ENCODE measurements around the gene TYW1B.
"Not testable (repeated sequence)": the region's sequence is repeated elsewhere in the genome, so short reads cannot be mapped to it uniquely, and the experiment has no call there.

Gene TYW1B

GRCh38 chr7:72816370-72817157 lies 11.4 kb downstream of the TYW1B start:
- DNase-seq, result not testable (repeated sequence)

DNA sequence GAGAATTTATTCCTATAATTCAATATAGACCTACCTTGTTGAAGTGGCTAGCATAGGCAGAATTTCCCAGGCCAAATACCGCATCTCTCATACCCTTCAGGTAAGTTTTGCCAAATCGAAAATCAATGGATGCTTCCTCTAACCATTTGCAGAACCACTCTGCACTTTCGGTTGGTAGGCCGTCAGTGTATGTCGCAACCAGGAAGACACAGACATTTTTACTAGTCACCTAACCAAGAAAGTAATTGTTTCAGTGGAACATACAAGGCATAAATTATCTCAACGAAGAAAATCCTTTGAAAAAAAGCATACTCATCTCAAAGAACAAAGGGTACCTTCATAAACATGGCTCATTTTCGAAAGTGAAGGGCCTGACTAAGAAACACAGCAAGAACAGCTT lies 17.6 kb downstream of the TYW1B start:
- not testable (repeated sequence) for DNase-seq

GRCh38 chr7:72808511-72808910 lies 19.5 kb downstream of the TYW1B start:
- DNase-seq, result not testable (repeated sequence)

GRCh38 chr7:72806851-72807250 lies 21.1 kb downstream of the TYW1B start:
- DNase-seq, result not testable (repeated sequence)

DNA sequence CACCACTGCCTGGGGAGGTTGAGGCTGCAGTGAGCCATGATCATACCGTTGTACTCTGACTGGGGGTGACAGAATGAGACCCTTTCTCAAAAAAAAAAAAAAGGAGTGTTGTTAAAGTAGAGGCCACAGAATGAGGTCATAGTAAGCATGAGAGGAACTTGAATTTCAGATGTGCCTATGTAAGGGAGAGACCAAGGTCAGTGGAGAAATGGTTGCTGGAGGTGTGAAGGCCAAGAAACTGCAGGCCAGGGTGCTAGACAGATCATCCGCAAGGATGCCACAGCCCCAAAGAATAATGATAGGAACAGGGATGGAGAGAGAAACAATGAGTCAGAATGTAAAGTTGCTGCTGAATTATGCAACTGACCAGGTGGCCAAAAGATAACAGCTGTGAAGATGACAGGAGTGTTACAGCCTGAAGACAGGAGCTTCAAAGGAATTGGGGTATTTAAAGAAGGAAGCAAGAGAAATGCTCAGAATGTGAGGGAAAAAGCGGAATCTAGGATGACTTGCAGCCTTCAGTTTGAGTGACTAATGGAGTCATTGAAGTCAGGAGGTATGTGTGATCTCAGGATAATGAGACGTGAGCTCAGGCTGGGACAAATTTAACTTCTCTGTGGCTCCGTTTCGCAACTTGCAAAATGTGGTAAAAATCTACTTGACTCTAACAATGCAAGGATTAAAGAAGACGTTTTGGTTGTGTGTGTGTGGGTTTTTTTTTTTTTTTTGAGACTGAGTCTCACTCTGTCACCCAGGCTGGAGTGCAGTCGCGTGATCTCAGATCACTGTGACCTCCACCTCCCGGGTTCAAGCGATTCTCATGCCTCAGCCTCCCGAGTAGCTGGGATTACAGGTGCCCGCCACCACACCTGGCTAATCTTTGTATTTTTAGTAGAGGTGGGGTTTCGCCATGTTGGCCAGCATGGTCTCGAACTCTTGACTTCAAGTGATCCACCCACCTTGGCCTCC lies 22.2 kb downstream of the TYW1B start:
- DNase-seq, result no peak

- not testable (repeated sequence) for DNase-seq
Observed at GRCh38 chr7:72803778-72804177, 24.2 kb downstream of the TYW1B start.

DNA sequence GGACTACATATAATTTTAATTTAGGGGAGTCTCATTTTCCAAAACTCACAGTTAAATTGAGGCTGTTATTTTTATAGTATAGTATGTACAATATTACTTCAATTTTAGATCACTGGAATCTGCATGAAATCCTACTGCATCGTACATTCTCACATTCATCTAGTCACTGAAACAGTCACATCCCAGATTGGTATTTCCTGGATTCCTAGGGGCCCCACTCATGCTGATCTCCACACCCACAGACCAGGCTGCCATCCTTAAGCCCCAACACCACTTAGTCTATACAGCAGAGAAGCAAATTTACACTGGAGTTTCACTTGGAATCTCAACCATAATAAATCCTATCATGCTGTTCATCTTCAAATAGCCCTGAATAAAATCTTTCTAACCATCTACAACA lies 26.4 kb downstream of the TYW1B start:
- DNase-seq, result not testable (repeated sequence)

GRCh38 chr7:72795401-72795800 lies 32.6 kb downstream of the TYW1B start:
- not testable (repeated sequence) for DNase-seq

DNA sequence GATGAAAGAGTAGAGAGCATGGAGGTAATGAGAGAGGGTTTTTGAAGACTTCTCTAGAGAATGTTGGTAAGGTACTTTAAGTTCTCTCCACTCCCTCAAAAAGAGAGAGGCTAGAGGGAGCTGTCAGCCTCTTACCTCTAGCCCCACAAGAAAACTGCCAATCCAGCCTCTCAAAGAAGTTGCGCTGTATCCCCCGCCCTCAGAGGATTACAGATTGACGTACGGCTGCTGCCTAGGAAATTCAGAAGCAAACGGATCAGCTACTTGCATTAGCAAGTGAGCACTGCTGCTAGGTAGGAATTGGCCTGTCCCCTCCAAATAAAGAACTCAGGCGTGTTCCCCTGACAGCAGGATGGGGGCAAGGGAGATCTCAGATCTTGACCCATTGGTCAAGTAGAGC lies 34.2 kb downstream of the TYW1B start:
- DNase-seq, result no peak

- not testable (repeated sequence) for DNase-seq
Observed at GRCh38 chr7:72790698-72791060, 37.3 kb downstream of the TYW1B start.

GRCh38 chr7:72790048-72790697 lies 37.8 kb downstream of the TYW1B start:
- DNase-seq, result not testable (repeated sequence)

GRCh38 chr7:72785166-72785955 lies 42.6 kb downstream of the TYW1B start:
- DNase-seq, result no peak

DNA sequence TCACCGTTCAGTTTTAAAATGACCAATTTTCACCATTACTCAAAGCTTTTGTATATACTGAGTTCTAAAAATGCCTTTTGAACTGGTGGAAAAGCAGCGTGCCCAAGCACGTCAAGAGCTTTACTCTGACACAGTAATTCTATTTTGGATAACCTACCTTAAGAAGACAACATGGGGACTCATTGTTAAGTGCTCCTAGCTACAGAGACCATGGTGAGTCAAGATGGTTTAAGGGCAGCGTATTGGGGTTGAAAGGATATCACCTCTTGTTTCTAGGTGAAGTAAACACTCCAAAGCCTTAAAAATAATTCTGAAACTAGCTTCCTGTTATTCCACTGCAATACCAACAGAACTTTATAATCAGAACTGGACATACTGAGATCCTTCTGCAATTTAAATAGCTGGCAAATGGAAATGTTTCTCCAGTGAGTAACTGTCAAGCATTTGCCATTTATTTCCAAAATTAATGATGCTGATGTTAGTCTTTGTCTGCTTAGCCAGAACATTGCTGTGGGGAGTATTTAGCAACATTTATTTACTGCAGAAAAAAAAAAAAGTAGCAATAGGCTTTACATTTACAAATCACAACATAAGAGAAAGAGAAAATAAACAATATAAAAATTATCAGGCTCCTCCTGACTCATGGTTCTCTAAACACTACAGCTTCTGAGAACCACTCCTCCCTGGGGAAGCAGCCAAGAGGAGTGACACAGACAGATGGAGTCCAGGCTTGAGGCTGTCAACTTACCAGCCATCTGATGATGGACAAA lies 44.2 kb downstream of the TYW1B start:
- peak; percentile 14 for DNase-seq

DNA sequence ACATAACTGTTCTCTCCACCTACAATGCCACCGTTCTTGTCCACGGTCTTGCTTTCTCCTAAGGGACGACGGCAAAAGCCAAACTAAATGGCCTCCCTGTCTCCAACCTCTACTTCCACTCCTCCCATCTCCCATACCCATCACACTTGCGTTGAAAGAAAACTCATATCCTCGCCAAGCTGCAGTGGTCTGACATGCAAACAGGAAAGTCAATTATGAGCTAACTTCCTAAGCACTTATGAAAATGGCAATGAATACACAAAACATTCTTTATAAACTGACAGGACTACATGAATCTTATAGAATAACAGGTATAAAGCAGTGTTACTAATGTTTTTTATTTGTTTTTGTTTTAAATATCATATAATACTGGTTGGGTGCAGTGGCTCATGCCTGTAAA lies 46.4 kb downstream of the TYW1B start:
- no peak for DNase-seq

- DNase-seq, result no peak
Observed at GRCh38 chr7:72781161-72781560, 46.8 kb downstream of the TYW1B start.

DNA sequence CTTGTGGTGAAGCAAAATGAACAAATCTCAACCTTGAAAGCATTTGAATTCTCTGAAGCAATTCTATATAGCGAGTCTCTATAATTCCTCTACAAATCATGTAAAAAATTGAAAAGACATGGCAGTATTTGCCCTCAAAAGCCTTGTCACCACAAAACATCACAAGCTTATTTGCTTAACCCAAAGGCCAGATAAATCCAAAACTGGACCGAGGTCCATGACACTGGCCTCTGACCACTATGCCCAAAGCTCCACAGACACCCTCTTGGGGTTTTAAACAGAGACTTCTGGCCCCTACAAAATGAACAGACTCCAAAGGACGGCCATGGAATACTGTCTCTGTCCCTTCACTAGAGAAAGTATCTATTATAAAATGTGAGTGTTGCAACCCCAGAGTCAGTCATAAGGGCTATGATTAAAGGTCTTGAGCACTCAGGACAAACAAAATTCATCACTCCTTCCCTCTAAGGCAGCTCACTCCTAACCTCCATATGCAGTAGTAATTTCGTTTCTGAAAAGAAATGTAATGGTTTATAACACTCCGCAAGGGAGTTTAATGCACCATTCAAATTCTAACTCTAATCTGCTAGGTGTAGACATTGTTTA lies 47.6 kb downstream of the TYW1B start:
- not testable (repeated sequence) for DNase-seq

DNA sequence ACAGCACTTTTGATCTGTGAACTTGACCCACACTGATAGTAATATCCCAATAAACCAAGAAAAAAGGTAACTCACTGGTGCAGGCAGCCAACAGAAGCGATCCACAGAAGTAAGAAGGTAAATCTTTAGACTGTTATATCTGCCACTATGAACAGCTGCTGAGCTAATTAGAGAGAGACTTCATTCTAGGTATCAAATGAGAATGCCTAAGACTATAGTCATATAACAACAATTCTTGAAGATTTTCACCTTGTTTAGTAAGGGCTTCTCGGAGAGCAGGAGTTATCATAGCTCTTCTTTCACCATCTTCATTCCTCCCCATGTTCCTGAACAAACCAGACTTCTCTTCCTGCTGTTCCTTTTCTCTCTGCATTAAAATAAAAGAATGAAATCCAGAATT lies 50.8 kb downstream of the TYW1B start:
- DNase-seq, result not testable (repeated sequence)

- not testable (repeated sequence) for DNase-seq
Observed at GRCh38 chr7:72772627-72773026, 55.4 kb downstream of the TYW1B start.

DNA sequence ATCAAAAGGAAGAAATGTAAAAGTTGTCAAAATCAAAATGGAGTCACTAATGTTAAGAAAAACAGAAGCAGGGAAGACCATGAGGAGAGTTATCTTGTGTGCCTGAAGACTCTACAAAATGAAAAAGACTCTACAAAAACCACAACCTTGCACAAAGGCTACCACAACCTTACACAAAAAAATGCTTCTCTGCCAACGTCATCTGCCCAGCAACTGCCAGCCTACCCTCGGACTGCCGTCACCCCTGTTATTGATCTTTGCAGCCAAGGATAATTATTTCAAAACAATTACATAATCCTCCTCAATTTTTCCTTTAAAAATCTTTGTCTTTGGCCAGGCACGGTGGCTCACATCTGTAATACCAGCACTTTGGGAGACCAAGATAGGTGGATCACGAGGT lies 61.0 kb downstream of the TYW1B start:
- DNase-seq, result not testable (repeated sequence)

GRCh38 chr7:72760602-72761001 lies 67.4 kb downstream of the TYW1B start:
- no peak for DNase-seq

- DNase-seq, result peak; percentile 4
Observed at GRCh38 chr7:72754312-72754711, 73.7 kb downstream of the TYW1B start.
